ENCODE data around the gene SLC7A5.

DNA sequence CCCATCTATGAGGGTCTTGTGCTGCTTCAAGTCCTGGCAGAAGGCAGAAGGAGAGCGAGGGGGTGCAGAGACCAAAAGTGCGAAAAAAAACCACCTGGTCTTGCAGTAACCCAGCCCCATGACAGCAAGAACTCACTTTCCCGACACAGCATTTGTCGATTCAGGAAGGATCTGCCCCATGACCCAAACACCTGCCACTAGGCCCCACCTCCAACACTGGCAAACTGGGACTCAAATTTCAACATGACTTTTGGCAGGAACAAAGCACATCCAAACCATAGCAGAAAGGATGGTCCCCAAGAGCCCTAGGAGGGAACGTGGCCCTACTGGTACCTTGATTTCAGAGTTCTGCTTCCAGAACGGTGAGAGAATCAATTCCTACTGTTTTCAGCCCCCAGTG is 68.8 kb downstream of the SLC7A5 start:
- TF ChIP-seq POLR2A (IDR thresholded peaks at IDR 0.05) = no peak
- TF ChIP-seq, protein P1, sequence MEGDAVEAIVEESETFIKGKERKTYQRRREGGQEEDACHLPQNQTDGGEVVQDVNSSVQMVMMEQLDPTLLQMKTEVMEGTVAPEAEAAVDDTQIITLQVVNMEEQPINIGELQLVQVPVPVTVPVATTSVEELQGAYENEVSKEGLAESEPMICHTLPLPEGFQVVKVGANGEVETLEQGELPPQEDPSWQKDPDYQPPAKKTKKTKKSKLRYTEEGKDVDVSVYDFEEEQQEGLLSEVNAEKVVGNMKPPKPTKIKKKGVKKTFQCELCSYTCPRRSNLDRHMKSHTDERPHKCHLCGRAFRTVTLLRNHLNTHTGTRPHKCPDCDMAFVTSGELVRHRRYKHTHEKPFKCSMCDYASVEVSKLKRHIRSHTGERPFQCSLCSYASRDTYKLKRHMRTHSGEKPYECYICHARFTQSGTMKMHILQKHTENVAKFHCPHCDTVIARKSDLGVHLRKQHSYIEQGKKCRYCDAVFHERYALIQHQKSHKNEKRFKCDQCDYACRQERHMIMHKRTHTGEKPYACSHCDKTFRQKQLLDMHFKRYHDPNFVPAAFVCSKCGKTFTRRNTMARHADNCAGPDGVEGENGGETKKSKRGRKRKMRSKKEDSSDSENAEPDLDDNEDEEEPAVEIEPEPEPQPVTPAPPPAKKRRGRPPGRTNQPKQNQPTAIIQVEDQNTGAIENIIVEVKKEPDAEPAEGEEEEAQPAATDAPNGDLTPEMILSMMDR (IDR thresholded peaks at IDR 0.05) = no peak
